K562 (cell line): Measurements from ENCODE around the gene PPFIBP2. TPM values are rescaled to one million over a fixed set of nuclear protein-coding genes. Genes with fewer than 3 reads are reported as not detected.

Experiments used
- C11orf30 ChIP-seq: fragments of 450-650 bp; IDR thresholded peaks from 2 replicates; pipeline ENCODE4 v1.6.1; 2016; ENCODE audit warnings: low read depth, mild to moderate bottlenecking
- EGR1 ChIP-seq: fragments of 450-650 bp; conservative IDR thresholded peaks from 2 replicates; pipeline ENCODE4 v1.6.1; 2017; ENCODE audit warnings: mild to moderate bottlenecking
- EHMT2 ChIP-seq: fragments of 450-650 bp; IDR thresholded peaks from 2 replicates; pipeline ENCODE4 v1.6.1; 2018; ENCODE audit warnings: antibody characterized with exemption
- NCOA4 ChIP-seq: fragments of 450-650 bp; IDR thresholded peaks from 2 replicates; pipeline ENCODE4 v1.6.1; 2018; ENCODE audit warnings: mild to moderate bottlenecking; ENCODE audit not compliant: partially characterized antibody
- NFATC3 ChIP-seq: fragments of 450-650 bp; IDR thresholded peaks from 2 replicates; pipeline ENCODE4 v1.6.1; 2017; ENCODE audit warnings: mild to moderate bottlenecking
- NFE2L1 ChIP-seq: fragments of 450-650 bp; IDR thresholded peaks from 2 replicates; pipeline ENCODE4 v1.6.1; 2016; ENCODE audit warnings: missing genetic modification characterization, low read depth, mild to moderate bottlenecking, missing compliant biosample characterization, moderate library complexity, borderline replicate concordance
- NR0B1 ChIP-seq: fragments of 450-650 bp; IDR thresholded peaks from one replicate; pipeline ENCODE4 v1.6.1; 2018; ENCODE audit warnings: mild to moderate bottlenecking, moderate library complexity; ENCODE audit not compliant: partially characterized antibody
- SMARCB1 ChIP-seq: IDR thresholded peaks from 2 replicates; pipeline ENCODE4 v1.6.1; 2011; ENCODE audit warnings: improper control_type of control experiment, low read depth; ENCODE audit not compliant: insufficient read length
- SMARCE1 ChIP-seq: fragments of 450-650 bp; IDR thresholded peaks from 2 replicates; pipeline ENCODE4 v1.7.1; 2016; ENCODE audit warnings: mild to moderate bottlenecking
- SNIP1 ChIP-seq: fragments of 450-650 bp; IDR thresholded peaks from 2 replicates; pipeline ENCODE4 v1.7.1; 2017; ENCODE audit warnings: low read depth, mild to moderate bottlenecking
- ZNF165 ChIP-seq: fragments of 250-450 bp; sonication (Bioruptor Pico); IDR thresholded peaks from 2 replicates; pipeline ENCODE4 v1.4.0; 2020; ENCODE audit warnings: borderline replicate concordance
- ZNF445 ChIP-seq: fragments of 250-450 bp; sonication (Bioruptor Pico); IDR thresholded peaks from 2 replicates; pipeline ENCODE4 v1.4.0; 2020; ENCODE audit warnings: low read depth, mild to moderate bottlenecking, moderate library complexity
- ZNF644 ChIP-seq: fragments of 200-800 bp; sonication (Bioruptor generic); IDR thresholded peaks from 2 replicates; pipeline ENCODE4 v1.6.1; 2016; ENCODE audit warnings: low read depth, missing genetic modification characterization, missing compliant biosample characterization
- ZNF77 ChIP-seq: fragments of 250-450 bp; sonication (Bioruptor Pico); IDR thresholded peaks from 2 replicates; pipeline ENCODE4 v1.5.0; 2020
- polyA plus RNA-seq, 8 experiments: library from polyadenylated mRNA; depleted of rRNA in 4 of 8; stranded (reverse) in 5 of 8; unstranded in 3 of 8; fragments of >200 nt; fragmentation: Nextera tagmentation in 2 of 8; fragmentation: Illumina TruSeq in 1 of 8; extraction: Ambion mirVana in 2 of 8; extraction: Trizol in 1 of 8; gene quantifications; 2 replicates each; pipeline versions ENCODE4 v1.2.1 to v1.2.3, GENCODE V29; 2011 to 2014; ENCODE audit warnings: inconsistent platforms in 1 of 8, missing spikeins in 1 of 8
- total RNA-seq, 7 experiments: library from RNA; depleted of rRNA in 6 of 7; stranded (reverse); fragments of >200 nt in 6 of 7; fragmentation: Illumina TruSeq in 2 of 7; extraction: Trizol in 2 of 7; gene quantifications; 2 replicates each; pipeline versions ENCODE4 v1.2.1 to v1.2.3, GENCODE V29; 2011 to 2021; ENCODE audit warnings: low replicate concordance in 1 of 7
- TF ChIP-seq, protein P1 (sequence below): sonication (generic); formaldehyde crosslinking; IDR thresholded peaks from 2 replicates; pipeline ENCODE4 v1.9.0; 2022; ENCODE audit warnings: mild to moderate bottlenecking, missing genetic modification reagents
- TF ChIP-seq, protein P2 (sequence below): fragments of 250-450 bp; sonication (Bioruptor Pico); IDR thresholded peaks from 2 replicates; pipeline ENCODE4 v1.5.0; 2021
- TF ChIP-seq, protein P3 (sequence below): sonication (generic); formaldehyde crosslinking; IDR thresholded peaks from 2 replicates; pipeline ENCODE4 v1.8.0; 2022; ENCODE audit warnings: mild to moderate bottlenecking, missing genetic modification reagents
- TF ChIP-seq, protein P4 (sequence below), 2 experiments: fragments of 150-350 bp in 1 of 2; IDR thresholded peaks; 2 replicates each; pipeline ENCODE4 v1.6.1; 2012 to 2016; ENCODE audit warnings: low read depth in 2 of 2, low read length in 2 of 2, mild to moderate bottlenecking in 1 of 2, moderate library complexity in 1 of 2
- TF ChIP-seq, protein P5 (sequence below): sonication (generic); formaldehyde crosslinking; IDR thresholded peaks from 2 replicates; pipeline ENCODE4 v1.8.1; 2023; ENCODE audit warnings: mild to moderate bottlenecking, missing genetic modification reagents

The PPFIBP2 gene
- total and polyA plus RNA-seq, 9 of the 15 experiments (the other 6 are each of a cell fraction or from before 2014, with no cell fraction given) = 0.18 to 3.4 (median 1.2) TPM

DNA sequence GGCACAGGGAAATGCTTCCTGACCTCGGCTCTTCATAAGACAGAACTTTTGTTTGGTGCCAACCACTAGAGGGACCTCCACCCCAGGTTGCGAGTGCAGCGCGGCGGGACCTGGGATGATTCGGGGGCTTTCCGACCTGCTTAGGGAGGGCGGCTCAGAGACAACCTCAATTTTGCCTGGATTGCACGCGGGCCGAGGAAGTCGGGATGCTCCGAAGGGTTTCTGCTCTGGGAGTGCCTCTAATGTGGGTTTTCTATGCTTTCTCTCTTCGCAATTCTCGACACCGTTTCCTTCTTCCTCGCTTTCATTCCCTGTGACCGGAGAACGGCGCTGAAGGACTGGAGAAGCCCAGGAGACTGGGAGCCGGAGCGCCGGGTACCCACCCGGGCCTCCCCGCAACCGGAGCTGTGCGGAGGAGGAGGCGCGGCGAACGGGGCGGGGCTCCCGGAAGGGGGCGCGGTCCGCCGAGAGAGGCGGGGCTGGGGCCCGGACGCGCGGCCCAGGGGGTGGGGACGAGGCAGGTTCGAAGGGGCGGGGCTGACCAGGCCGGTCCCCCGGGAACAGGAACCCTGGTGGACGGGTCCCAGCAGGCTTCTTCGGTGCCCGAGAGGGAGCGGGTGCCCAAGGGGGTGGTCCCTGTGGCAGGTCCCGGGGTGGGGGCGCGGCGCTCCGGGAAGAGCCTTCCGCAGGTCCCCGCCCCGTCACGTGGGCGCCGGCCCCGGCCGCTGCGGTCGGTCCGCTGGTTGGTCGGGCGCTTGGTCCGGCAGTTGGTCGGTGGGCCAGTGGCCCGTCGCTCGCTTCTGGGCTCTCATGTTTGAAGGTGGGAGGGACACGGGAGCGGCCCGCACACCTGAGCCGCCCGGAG is at the start of gene PPFIBP2 (continued):
- TF ChIP-seq ZNF445 (CRISPR knock-in tag) (no peak), NFE2L1 (tag) (no peak), EGR1 (peak; percentile 41; the same call in 1 of the 2 replicates), NCOA4 (no peak), ZNF77 (CRISPR knock-in tag) (no peak), NR0B1 (no peak), ZNF165 (CRISPR knock-in tag) (no peak), C11orf30 (no peak), ZNF644 (tag) (no peak), SMARCB1 (no peak), NFATC3 (no peak), EHMT2 (no peak), SNIP1 (no peak), SMARCE1 (no peak; the same call in 1 of the 2 replicates)
- TF ChIP-seq, protein P1, sequence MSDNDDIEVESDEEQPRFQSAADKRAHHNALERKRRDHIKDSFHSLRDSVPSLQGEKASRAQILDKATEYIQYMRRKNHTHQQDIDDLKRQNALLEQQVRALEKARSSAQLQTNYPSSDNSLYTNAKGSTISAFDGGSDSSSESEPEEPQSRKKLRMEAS (CRISPR knock-in tag) = peak; percentile 62
- TF ChIP-seq, protein P2, sequence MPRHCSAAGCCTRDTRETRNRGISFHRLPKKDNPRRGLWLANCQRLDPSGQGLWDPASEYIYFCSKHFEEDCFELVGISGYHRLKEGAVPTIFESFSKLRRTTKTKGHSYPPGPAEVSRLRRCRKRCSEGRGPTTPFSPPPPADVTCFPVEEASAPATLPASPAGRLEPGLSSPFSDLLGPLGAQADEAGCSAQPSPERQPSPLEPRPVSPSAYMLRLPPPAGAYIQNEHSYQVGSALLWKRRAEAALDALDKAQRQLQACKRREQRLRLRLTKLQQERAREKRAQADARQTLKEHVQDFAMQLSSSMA = 0 out of 2 replicates have a peak, but pooled peaks have one; percentile 27
- TF ChIP-seq, protein P3, sequence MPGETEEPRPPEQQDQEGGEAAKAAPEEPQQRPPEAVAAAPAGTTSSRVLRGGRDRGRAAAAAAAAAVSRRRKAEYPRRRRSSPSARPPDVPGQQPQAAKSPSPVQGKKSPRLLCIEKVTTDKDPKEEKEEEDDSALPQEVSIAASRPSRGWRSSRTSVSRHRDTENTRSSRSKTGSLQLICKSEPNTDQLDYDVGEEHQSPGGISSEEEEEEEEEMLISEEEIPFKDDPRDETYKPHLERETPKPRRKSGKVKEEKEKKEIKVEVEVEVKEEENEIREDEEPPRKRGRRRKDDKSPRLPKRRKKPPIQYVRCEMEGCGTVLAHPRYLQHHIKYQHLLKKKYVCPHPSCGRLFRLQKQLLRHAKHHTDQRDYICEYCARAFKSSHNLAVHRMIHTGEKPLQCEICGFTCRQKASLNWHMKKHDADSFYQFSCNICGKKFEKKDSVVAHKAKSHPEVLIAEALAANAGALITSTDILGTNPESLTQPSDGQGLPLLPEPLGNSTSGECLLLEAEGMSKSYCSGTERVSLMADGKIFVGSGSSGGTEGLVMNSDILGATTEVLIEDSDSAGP (CRISPR knock-in tag) = no peak
- TF ChIP-seq, protein P4, sequence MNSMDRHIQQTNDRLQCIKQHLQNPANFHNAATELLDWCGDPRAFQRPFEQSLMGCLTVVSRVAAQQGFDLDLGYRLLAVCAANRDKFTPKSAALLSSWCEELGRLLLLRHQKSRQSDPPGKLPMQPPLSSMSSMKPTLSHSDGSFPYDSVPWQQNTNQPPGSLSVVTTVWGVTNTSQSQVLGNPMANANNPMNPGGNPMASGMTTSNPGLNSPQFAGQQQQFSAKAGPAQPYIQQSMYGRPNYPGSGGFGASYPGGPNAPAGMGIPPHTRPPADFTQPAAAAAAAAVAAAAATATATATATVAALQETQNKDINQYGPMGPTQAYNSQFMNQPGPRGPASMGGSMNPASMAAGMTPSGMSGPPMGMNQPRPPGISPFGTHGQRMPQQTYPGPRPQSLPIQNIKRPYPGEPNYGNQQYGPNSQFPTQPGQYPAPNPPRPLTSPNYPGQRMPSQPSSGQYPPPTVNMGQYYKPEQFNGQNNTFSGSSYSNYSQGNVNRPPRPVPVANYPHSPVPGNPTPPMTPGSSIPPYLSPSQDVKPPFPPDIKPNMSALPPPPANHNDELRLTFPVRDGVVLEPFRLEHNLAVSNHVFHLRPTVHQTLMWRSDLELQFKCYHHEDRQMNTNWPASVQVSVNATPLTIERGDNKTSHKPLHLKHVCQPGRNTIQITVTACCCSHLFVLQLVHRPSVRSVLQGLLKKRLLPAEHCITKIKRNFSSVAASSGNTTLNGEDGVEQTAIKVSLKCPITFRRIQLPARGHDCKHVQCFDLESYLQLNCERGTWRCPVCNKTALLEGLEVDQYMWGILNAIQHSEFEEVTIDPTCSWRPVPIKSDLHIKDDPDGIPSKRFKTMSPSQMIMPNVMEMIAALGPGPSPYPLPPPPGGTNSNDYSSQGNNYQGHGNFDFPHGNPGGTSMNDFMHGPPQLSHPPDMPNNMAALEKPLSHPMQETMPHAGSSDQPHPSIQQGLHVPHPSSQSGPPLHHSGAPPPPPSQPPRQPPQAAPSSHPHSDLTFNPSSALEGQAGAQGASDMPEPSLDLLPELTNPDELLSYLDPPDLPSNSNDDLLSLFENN (IDR thresholded peaks at IDR 0.05; ENCODE audit: low read depth in 2 of 2, low read length in 2 of 2) = no peak
- TF ChIP-seq, protein P5, sequence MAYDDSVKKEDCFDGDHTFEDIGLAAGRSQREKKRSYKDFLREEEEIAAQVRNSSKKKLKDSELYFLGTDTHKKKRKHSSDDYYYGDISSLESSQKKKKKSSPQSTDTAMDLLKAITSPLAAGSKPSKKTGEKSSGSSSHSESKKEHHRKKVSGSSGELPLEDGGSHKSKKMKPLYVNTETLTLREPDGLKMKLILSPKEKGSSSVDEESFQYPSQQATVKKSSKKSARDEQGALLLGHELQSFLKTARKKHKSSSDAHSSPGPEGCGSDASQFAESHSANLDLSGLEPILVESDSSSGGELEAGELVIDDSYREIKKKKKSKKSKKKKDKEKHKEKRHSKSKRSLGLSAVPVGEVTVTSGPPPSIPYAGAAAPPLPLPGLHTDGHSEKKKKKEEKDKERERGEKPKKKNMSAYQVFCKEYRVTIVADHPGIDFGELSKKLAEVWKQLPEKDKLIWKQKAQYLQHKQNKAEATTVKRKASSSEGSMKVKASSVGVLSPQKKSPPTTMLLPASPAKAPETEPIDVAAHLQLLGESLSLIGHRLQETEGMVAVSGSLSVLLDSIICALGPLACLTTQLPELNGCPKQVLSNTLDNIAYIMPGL = no peak
